Stomach (tissue), 9 donors: ENCODE measurements around the gene ANKS1B. TPM values are rescaled to one million over a fixed set of nuclear protein-coding genes. Genes with fewer than 3 reads are reported as not detected.

Experiments used
- DNase-seq, 2 donors: peaks; one replicate each; pipeline versions ENCODE4 v3.0.0 to v3.0.0-alpha.2; 2013 to 2019
- H3K27ac ChIP-seq, 5 donors: fragments of 200-600 bp in 4 of 5; sonication (generic) in 4 of 5; one replicate each; pipeline ENCODE4 v1.5.1; 2013 to 2019; ENCODE audit warnings: mild to moderate bottlenecking in 1 of 5, moderate library complexity in 1 of 5
- H3K27me3 ChIP-seq, 3 donors: fragments of 200-600 bp; sonication (generic); one replicate each; pipeline ENCODE4 v1.5.1; 2017 to 2019; ENCODE audit warnings: mixed run types in 1 of 3
- H3K36me3 ChIP-seq, 4 donors: fragments of 200-600 bp; sonication (generic); 1 replicate in 3 of 4; 2 replicates in 1 of 4; pipeline ENCODE4 v1.5.1; 2016 to 2019
- H3K4me1 ChIP-seq, 4 donors: fragments of 200-600 bp; sonication (generic); one replicate each; pipeline ENCODE4 v1.5.1; 2016 to 2019
- H3K4me3 ChIP-seq, 4 donors: fragments of 200-600 bp; sonication (generic) in 3 of 4; one replicate each; pipeline ENCODE4 v1.5.1; 2016 to 2019; ENCODE audit warnings: mild to moderate bottlenecking in 1 of 4
- H3K9me3 ChIP-seq, 4 donors: fragments of 200-600 bp; sonication (generic); one replicate each; pipeline ENCODE4 v1.5.1; 2016 to 2019
- CTCF ChIP-seq, 7 experiments: fragments of 450-650 bp in 4 of 7; fragments of 200-600 bp in 3 of 7; sonication (generic) in 3 of 7; IDR thresholded peaks; one replicate each; pipeline ENCODE4 v1.5.1; 2016 to 2019; ENCODE audit warnings: antibody characterized with exemption in 7 of 7, control low read depth in 2 of 7, mild to moderate bottlenecking in 1 of 7
- EP300 ChIP-seq: sonication (generic); formaldehyde crosslinking; IDR thresholded peaks from one replicate; pipeline ENCODE4 v1.6.1; 2017; ENCODE audit warnings: antibody characterized with exemption
- POLR2A ChIP-seq, 4 donors: fragments of 450-650 bp; IDR thresholded peaks; one replicate each; pipeline ENCODE4 v1.6.1; 2016; ENCODE audit warnings: antibody characterized with exemption in 4 of 4, control low read depth in 2 of 4, mild to moderate bottlenecking in 1 of 4, moderate library complexity in 1 of 4
- POLR2AphosphoS5 ChIP-seq, 3 donors: sonication (generic); formaldehyde crosslinking; IDR thresholded peaks; one replicate each; pipeline ENCODE4 v1.6.1; 2016; ENCODE audit warnings: antibody characterized with exemption in 3 of 3
- WGBS, 5 donors: extraction: QIAGEN DNeasy Blood & Tissue Kit in 3 of 5; methylation state at CpG; one replicate each; pipeline versions ENCODE4 v1.1.5 to v1.1.7; 2013 to 2018; 5-methylcytosine and 5-hydroxymethylcytosine counted together
- intact Hi-C: fragments of 100-400 bp; cut with DNase I; formaldehyde crosslinking; loops from one replicate; pipeline ENCODE4 v1.15.1; 2023; ENCODE audit warnings: low total_unique reads
- polyA plus RNA-seq, 3 donors: library from polyadenylated mRNA; stranded (reverse); fragments of 200-250 nt; gene quantifications; one replicate each; pipeline ENCODE4 v1.2.3, GENCODE V29; 2013
- total RNA-seq, 5 donors: library from RNA; depleted of rRNA; stranded (reverse); fragments of >200 nt; gene quantifications; one replicate each; pipeline versions ENCODE4 v1.1.0 to v1.2.3, GENCODE V29; 2014 to 2016
- donor health status: healthy with polysubstance abuse.
- donor health status: Bipolar disorder and iron deficiency.
- donor health status: healthy.

Gene ANKS1B
- total and polyA plus RNA-seq, 8 donors = 0.73 to 26.8 (median 2.2) TPM; not detected in 2

GRCh38 chr12:98814254-98814653, 1170.5 kb downstream of the ANKS1B start:
- intact Hi-C loops = no loop called here
- 61 to 71% (median 65%) methylated on average over 6 of the region's 6 CpGs for WGBS, 5 donors
- H3K4me1 ChIP-seq = no peaks in the 10 kb centered on the region
- no peak for DNase-seq
- TF ChIP-seq CTCF (IDR thresholded peaks at IDR 0.05) (no peak), POLR2A (IDR thresholded peaks at IDR 0.05) (no peak)
- no peaks in the 10 kb centered on the region for H3K9me3 ChIP-seq
- no peaks in the 10 kb centered on the region for H3K27me3 ChIP-seq
- H3K36me3 ChIP-seq = no peaks in the 10 kb centered on the region
- no peak overlapping the region for H3K4me3 ChIP-seq
- no peak overlapping the region for H3K27ac ChIP-seq

- Histone ChIP-seq H3K27ac (no peak overlapping the region), H3K27me3 (no peaks in the 10 kb centered on the region), H3K4me1 (no peaks in the 10 kb centered on the region), H3K4me3 (no peak overlapping the region), H3K36me3 (no peaks in the 10 kb centered on the region), H3K9me3 (no peaks in the 10 kb centered on the region)
- TF ChIP-seq POLR2A (IDR thresholded peaks at IDR 0.05) = no peak
- TF ChIP-seq EP300 = no peak
- TF ChIP-seq CTCF (IDR thresholded peaks at IDR 0.05) = no peak
- no peak for TF ChIP-seq POLR2AphosphoS5 (IDR thresholded peaks at IDR 0.05)
- intact Hi-C loops = no loop called here
- no peak for DNase-seq
- WGBS, 5 donors = 79 to 81% (median 80%) methylated on average over 7 of the region's 7 CpGs
These were observed 1172.5 kb downstream of the ANKS1B start for GRCh38 chr12:98812225-98812624.

- Histone ChIP-seq H3K27me3 (no peaks in the 10 kb centered on the region), H3K36me3 (no peaks in the 10 kb centered on the region), H3K4me3 (no peak overlapping the region), H3K9me3 (no peaks in the 10 kb centered on the region), H3K27ac (no peak overlapping the region), H3K4me1 (no peaks in the 10 kb centered on the region)
- no peak for TF ChIP-seq EP300
- TF ChIP-seq CTCF (IDR thresholded peaks at IDR 0.05) = no peak
- no peak for TF ChIP-seq POLR2A (IDR thresholded peaks at IDR 0.05)
- no peak for TF ChIP-seq POLR2AphosphoS5 (IDR thresholded peaks at IDR 0.05)
- intact Hi-C loops = no loop called here
- DNase-seq = no peak
- WGBS, 5 donors = 11 to 28% (median 27%) methylated on average over 6 of the region's 6 CpGs
These were observed 1176.4 kb downstream of the ANKS1B start for GRCh38 chr12:98808243-98808875.

- no peak overlapping the region for H3K4me3 ChIP-seq
- no peaks in the 10 kb centered on the region for H3K36me3 ChIP-seq
- intact Hi-C loops = no loop called here
- TF ChIP-seq POLR2AphosphoS5 (IDR thresholded peaks at IDR 0.05) (no peak), CTCF (IDR thresholded peaks at IDR 0.05) (no peak), EP300 (no peak), POLR2A (IDR thresholded peaks at IDR 0.05) (no peak)
- H3K27ac ChIP-seq = no peak overlapping the region
- no peaks in the 10 kb centered on the region for H3K9me3 ChIP-seq
- no peaks in the 10 kb centered on the region for H3K27me3 ChIP-seq
- no peaks in the 10 kb centered on the region for H3K4me1 ChIP-seq
- 42 to 67% (median 58%) methylated on average over 2 of the region's 2 CpGs for WGBS, 5 donors
- no peak for DNase-seq
These were observed 1177.5 kb downstream of the ANKS1B start for GRCh38 chr12:98807187-98807586.
